Gastrocnemius medialis (tissue), 4 donors: Measurements from ENCODE around the gene TBR1.

Experiments used
- POLR2A ChIP-seq, 2 donors: fragments of 450-650 bp; IDR thresholded peaks; one replicate each; pipeline ENCODE4 v1.6.1; 2017; ENCODE audit warnings: antibody characterized with exemption in 2 of 2, mild to moderate bottlenecking in 2 of 2, moderate library complexity in 2 of 2
- TF ChIP-seq, protein P1 (sequence below), 5 experiments: fragments of 450-650 bp in 3 of 5; fragments of 200-600 bp in 2 of 5; sonication (generic) in 2 of 5; IDR thresholded peaks in 4 of 5; conservative IDR thresholded peaks in 1 of 5; 1 replicate in 4 of 5; 2 replicates in 1 of 5; pipeline ENCODE4 v1.5.1; 2016 to 2019; ENCODE audit warnings: antibody characterized with exemption in 5 of 5, mild to moderate bottlenecking in 3 of 5, moderate library complexity in 3 of 5

DNA sequence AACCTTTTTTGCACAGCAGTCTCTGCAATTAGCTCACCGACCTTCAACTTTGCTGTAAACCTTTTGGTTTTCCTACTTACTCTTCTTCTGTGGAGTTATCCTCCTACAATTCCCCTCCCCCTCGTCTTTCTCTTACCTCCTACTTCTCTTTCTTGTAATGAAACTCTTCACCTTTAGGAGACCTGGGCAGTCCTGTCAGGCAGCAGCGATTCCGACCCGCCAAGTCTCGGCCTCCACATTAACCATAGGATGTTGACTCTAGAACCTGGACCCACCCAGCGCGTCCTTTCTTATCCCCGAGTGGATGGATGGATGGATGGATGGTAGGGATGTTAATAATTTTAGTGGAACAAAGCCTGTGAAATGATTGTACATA is 8.3 kb downstream of the TBR1 start:
- TF ChIP-seq, protein P1, sequence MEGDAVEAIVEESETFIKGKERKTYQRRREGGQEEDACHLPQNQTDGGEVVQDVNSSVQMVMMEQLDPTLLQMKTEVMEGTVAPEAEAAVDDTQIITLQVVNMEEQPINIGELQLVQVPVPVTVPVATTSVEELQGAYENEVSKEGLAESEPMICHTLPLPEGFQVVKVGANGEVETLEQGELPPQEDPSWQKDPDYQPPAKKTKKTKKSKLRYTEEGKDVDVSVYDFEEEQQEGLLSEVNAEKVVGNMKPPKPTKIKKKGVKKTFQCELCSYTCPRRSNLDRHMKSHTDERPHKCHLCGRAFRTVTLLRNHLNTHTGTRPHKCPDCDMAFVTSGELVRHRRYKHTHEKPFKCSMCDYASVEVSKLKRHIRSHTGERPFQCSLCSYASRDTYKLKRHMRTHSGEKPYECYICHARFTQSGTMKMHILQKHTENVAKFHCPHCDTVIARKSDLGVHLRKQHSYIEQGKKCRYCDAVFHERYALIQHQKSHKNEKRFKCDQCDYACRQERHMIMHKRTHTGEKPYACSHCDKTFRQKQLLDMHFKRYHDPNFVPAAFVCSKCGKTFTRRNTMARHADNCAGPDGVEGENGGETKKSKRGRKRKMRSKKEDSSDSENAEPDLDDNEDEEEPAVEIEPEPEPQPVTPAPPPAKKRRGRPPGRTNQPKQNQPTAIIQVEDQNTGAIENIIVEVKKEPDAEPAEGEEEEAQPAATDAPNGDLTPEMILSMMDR (IDR thresholded peaks at IDR 0.05 in 4 of 5, conservative IDR thresholded peaks at IDR 0.05 in 1 of 5), result no peak
- no peak for TF ChIP-seq POLR2A (IDR thresholded peaks at IDR 0.05)
